AG10803 (cell line): ENCODE data around the gene SNX9.

Source experiments
- DNase-seq: peaks from one replicate; pipeline ENCODE4 v3.0.0; 2010; ENCODE audit warnings: low read depth
- H3K4me3 ChIP-seq: 2 replicates; pipeline ENCODE4 v1.5.1; 2011; ENCODE audit warnings: mild to moderate bottlenecking, low read length, control low read depth
- CTCF ChIP-seq: conservative IDR thresholded peaks from 2 replicates; pipeline ENCODE4 v1.5.1; 2011; ENCODE audit warnings: mild to moderate bottlenecking, low read length, control low read depth, inconsistent platforms

Gene SNX9

GRCh38 chr6:157983406-157984119 is 160.5 kb downstream of the SNX9 start:
- DNase-seq: peak; percentile 76
- peak overlapping the region; percentile 73 for H3K4me3 ChIP-seq
- no peak for TF ChIP-seq CTCF

- H3K4me3 ChIP-seq: no peak overlapping the region
- no peak for DNase-seq
These were observed 161.1 kb downstream of the SNX9 start for GRCh38 chr6:157984128-157984527.

GRCh38 chr6:157984686-157985225 is 161.7 kb downstream of the SNX9 start:
- no peak for DNase-seq
- no peak overlapping the region for H3K4me3 ChIP-seq
- no peak for TF ChIP-seq CTCF

More at GRCh38 chr6:157984128-157984527, 161.1 kb downstream of the SNX9 start:
- no peak for TF ChIP-seq CTCF

- no peak for DNase-seq
These were observed 162.5 kb downstream of the SNX9 start for GRCh38 chr6:157985378-157986155.

GRCh38 chr6:157987788-157988699 is 165.0 kb downstream of the SNX9 start:
- DNase-seq: no peak
- no peak for TF ChIP-seq CTCF
- H3K4me3 ChIP-seq: no peak overlapping the region

More at GRCh38 chr6:157985378-157986155, 162.5 kb downstream of the SNX9 start:
- no peak for TF ChIP-seq CTCF
- H3K4me3 ChIP-seq: no peak overlapping the region

- DNase-seq: no peak
- H3K4me3 ChIP-seq: no peak overlapping the region
- TF ChIP-seq CTCF: no peak
These were observed 165.6 kb downstream of the SNX9 start for GRCh38 chr6:157988700-157989063.
